ENCODE measurements around the gene COL23A1. TPM values are rescaled to one million over a fixed set of nuclear protein-coding genes. Genes with fewer than 3 reads are reported as not detected.

COL23A1 gene
- 15.0 to 19.8 TPM (median 18.7 TPM) in 3 replicates for total RNA-seq (2021)
- Bru-seq, nascent RNA, result percentile 53 among the genes with signal in this experiment
- long read RNA-seq, experiment 1, partial matches to known transcripts, result 9 of 20 reads
- long read RNA-seq, experiment 1, other reads (novel, unspliced or antisense), result 11 of 20 reads
- long read RNA-seq, experiment 2, partial matches to known transcripts, result 6 of 10 reads
- long read RNA-seq, experiment 2, other reads (novel, unspliced or antisense), result 4 of 10 reads
- long read RNA-seq, experiment 3, result 0 reads

DNA sequence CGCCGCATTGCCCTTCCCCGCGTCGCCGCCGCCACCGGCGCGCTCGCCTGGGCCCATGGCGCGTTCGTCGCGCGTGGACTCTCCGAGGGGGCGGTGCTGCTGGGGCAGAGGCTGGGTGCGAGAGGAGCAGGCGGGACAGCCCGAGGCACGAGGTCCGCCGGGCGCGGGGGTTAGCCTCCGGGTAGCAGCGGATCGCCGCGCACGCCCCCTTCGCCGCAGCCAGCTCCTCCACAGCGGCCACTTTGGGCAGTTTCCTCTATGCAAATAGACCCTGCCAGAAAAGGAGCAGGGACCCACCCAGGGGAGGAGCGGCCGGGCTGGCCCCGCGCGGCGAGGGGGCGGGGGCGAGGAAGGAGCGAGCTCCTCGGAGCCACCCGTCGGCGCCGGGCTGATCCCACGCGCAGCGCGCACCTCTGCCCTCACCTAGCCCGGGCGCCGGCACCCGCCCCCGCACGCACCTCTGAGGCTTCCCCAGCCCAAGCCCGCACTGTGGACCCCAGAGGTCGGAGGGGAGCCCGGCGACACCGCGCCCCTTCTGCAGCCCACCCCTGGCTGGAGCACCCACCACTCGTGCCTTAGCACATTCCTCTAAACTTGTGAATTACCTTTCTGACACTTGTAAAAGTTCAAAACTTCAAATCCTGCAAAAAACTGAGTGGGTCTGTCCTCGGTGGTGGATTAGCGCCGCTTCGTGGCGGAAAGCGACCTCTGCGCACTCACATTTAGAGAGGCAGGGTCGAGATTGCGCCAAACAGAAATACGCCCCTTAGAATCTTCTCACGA, at the start of gene COL23A1:
TSS of gene COL23A1 (minus strand) at position 253 of the 783 bp plus-strand sequence.
- ATAC-seq (peak; percentile 65), DNase-seq (ENCODE audit: low spot score) (peak; percentile 70)
- Mint-ChIP-seq H3K9me3 (peaks cover 15% of the 10 kb centered on the region), H3K36me3 (peaks cover 14% of the 10 kb centered on the region), H3K27me3 (ENCODE audit: low read depth) (peaks cover 30% of the 10 kb centered on the region), H3K27ac (no peak within 1 kb of the TSS), H3K4me3 (peak within 1 kb of the TSS; percentile 79), H3K4me1 (peaks cover 37% of the 10 kb centered on the region)
- CTCF ChIA-PET, result interaction anchor here (0.5 to 5.6 kb wide), 62 partner anchors 9 to 427 kb away, joined by 3 to 88 read pairs (median 4); partner anchors contain the start of genes PHYKPL and ZNF354A
- POLR2A ChIA-PET, result no interaction called here
- TF ChIP-seq FOXP4 (CRISPR knock-in tag; IDR thresholded peaks at IDR 0.05) (peak; percentile 75; the same call in 1 of the 2 replicates), RELA (CRISPR knock-in tag; IDR thresholded peaks at IDR 0.05; ENCODE audit: borderline replicate concordance) (no peak), ZNF396 (CRISPR knock-in tag; IDR thresholded peaks at IDR 0.05; ENCODE audit: borderline replicate concordance) (no peak), TP53 (CRISPR knock-in tag; IDR thresholded peaks at IDR 0.05) (peak; percentile 48; the same call in 1 of the 2 replicates), JUN (CRISPR knock-in tag; IDR thresholded peaks at IDR 0.05) (no peak), SOX15 (CRISPR knock-in tag; IDR thresholded peaks at IDR 0.05) (no peak), SMAD3 (CRISPR knock-in tag; IDR thresholded peaks at IDR 0.05; ENCODE audit: borderline replicate concordance) (0 out of 2 replicates have a peak, but pooled peaks have one; percentile 10), MXD4 (CRISPR knock-in tag; IDR thresholded peaks at IDR 0.05; ENCODE audit: borderline replicate concordance) (no peak), HMGA2 (CRISPR knock-in tag; IDR thresholded peaks at IDR 0.05) (no peak), GRHL2 (CRISPR knock-in tag; IDR thresholded peaks at IDR 0.05; ENCODE audit: insufficient replicate concordance, severe bottlenecking) (no peak), TCF7 (CRISPR knock-in tag; IDR thresholded peaks at IDR 0.05; ENCODE audit: low read depth) (no peak), ZNF232 (CRISPR knock-in tag; IDR thresholded peaks at IDR 0.05) (0 out of 2 replicates have a peak, but pooled peaks have one; percentile 74), CBFB (CRISPR knock-in tag; IDR thresholded peaks at IDR 0.05; ENCODE audit: low read depth) (0 out of 2 replicates have a peak, but pooled peaks have one; percentile 41), ELF4 (CRISPR knock-in tag; IDR thresholded peaks at IDR 0.05; ENCODE audit: low read depth) (no peak), EMX1 (CRISPR knock-in tag; IDR thresholded peaks at IDR 0.05) (no peak), ETV6 (CRISPR knock-in tag; IDR thresholded peaks at IDR 0.05) (no peak; the same call in 1 of the 2 replicates), TEAD1 (CRISPR knock-in tag; IDR thresholded peaks at IDR 0.05) (peak; percentile 19; the same call in 1 of the 2 replicates), ZNF121 (CRISPR knock-in tag; IDR thresholded peaks at IDR 0.05) (no peak), ZNF512 (CRISPR knock-in tag; IDR thresholded peaks at IDR 0.05; ENCODE audit: borderline replicate concordance) (no peak), E2F5 (CRISPR knock-in tag; IDR thresholded peaks at IDR 0.05) (peak; percentile 61), ESRRA (CRISPR knock-in tag; IDR thresholded peaks at IDR 0.05; ENCODE audit: borderline replicate concordance) (no peak), ERG (CRISPR knock-in tag; IDR thresholded peaks at IDR 0.05) (no peak), NFATC4 (CRISPR knock-in tag; IDR thresholded peaks at IDR 0.05) (no peak)
- TF ChIP-seq, protein P1, sequence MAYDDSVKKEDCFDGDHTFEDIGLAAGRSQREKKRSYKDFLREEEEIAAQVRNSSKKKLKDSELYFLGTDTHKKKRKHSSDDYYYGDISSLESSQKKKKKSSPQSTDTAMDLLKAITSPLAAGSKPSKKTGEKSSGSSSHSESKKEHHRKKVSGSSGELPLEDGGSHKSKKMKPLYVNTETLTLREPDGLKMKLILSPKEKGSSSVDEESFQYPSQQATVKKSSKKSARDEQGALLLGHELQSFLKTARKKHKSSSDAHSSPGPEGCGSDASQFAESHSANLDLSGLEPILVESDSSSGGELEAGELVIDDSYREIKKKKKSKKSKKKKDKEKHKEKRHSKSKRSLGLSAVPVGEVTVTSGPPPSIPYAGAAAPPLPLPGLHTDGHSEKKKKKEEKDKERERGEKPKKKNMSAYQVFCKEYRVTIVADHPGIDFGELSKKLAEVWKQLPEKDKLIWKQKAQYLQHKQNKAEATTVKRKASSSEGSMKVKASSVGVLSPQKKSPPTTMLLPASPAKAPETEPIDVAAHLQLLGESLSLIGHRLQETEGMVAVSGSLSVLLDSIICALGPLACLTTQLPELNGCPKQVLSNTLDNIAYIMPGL (CRISPR knock-in tag; IDR thresholded peaks at IDR 0.05), result peak; percentile 29; the same call in 1 of the 2 replicates
- TF ChIP-seq, protein P2, sequence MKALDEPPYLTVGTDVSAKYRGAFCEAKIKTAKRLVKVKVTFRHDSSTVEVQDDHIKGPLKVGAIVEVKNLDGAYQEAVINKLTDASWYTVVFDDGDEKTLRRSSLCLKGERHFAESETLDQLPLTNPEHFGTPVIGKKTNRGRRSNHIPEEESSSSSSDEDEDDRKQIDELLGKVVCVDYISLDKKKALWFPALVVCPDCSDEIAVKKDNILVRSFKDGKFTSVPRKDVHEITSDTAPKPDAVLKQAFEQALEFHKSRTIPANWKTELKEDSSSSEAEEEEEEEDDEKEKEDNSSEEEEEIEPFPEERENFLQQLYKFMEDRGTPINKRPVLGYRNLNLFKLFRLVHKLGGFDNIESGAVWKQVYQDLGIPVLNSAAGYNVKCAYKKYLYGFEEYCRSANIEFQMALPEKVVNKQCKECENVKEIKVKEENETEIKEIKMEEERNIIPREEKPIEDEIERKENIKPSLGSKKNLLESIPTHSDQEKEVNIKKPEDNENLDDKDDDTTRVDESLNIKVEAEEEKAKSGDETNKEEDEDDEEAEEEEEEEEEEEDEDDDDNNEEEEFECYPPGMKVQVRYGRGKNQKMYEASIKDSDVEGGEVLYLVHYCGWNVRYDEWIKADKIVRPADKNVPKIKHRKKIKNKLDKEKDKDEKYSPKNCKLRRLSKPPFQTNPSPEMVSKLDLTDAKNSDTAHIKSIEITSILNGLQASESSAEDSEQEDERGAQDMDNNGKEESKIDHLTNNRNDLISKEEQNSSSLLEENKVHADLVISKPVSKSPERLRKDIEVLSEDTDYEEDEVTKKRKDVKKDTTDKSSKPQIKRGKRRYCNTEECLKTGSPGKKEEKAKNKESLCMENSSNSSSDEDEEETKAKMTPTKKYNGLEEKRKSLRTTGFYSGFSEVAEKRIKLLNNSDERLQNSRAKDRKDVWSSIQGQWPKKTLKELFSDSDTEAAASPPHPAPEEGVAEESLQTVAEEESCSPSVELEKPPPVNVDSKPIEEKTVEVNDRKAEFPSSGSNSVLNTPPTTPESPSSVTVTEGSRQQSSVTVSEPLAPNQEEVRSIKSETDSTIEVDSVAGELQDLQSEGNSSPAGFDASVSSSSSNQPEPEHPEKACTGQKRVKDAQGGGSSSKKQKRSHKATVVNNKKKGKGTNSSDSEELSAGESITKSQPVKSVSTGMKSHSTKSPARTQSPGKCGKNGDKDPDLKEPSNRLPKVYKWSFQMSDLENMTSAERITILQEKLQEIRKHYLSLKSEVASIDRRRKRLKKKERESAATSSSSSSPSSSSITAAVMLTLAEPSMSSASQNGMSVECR (CRISPR knock-in tag; IDR thresholded peaks at IDR 0.05; ENCODE audit: borderline replicate concordance), result no peak
